NCI-H524 treated with DMSO at 0.1 percent for 48 hours (cell line): ENCODE results near the gene NR2C2.
"Not testable (repeated sequence)": the region's sequence is repeated elsewhere in the genome, so short reads cannot be mapped to it uniquely, and the experiment has no call there.

Source experiments
- DNase-seq: peaks from one replicate; lab custom pipeline; 2025; lab: John Stamatoyannopoulos, UW

Gene NR2C2

GRCh38 chr3:14947100-14947885 lies at the start of gene NR2C2:
NR2C2 (plus strand) TSS chr3:14947583; CDS start chr3:15003915, 56,332 bp downstream.
- DNase-seq = no peak

GRCh38 chr3:14898929-14899328 lies 48.5 kb upstream of the NR2C2 start:
- no peak for DNase-seq

GRCh38 chr3:14899993-14900618 lies 47.3 kb upstream of the NR2C2 start:
- no peak for DNase-seq

- no peak for DNase-seq
Observed at GRCh38 chr3:14900881-14901873, 46.2 kb upstream of the NR2C2 start.

GRCh38 chr3:14902719-14903118 lies 44.7 kb upstream of the NR2C2 start:
- no peak for DNase-seq

- DNase-seq = not testable (repeated sequence)
Observed at GRCh38 chr3:14903501-14903900, 43.9 kb upstream of the NR2C2 start.

- no peak for DNase-seq
Observed at GRCh38 chr3:14905055-14905657, 42.2 kb upstream of the NR2C2 start.

GRCh38 chr3:14906355-14906971 lies 40.9 kb upstream of the NR2C2 start:
- no peak for DNase-seq

GRCh38 chr3:14907043-14907966 lies 40.1 kb upstream of the NR2C2 start:
- DNase-seq = no peak

GRCh38 chr3:14909250-14909649 lies 38.1 kb upstream of the NR2C2 start:
- no peak for DNase-seq

- no peak for DNase-seq
Observed at GRCh38 chr3:14911651-14912050, 35.7 kb upstream of the NR2C2 start.

GRCh38 chr3:14913071-14913925 lies 34.1 kb upstream of the NR2C2 start:
- DNase-seq = no peak

- DNase-seq = no peak
Observed at GRCh38 chr3:14913926-14914778, 33.2 kb upstream of the NR2C2 start.

- no peak for DNase-seq
Observed at GRCh38 chr3:14914779-14915117, 32.6 kb upstream of the NR2C2 start.

GRCh38 chr3:14915636-14916222 lies 31.7 kb upstream of the NR2C2 start:
- no peak for DNase-seq

GRCh38 chr3:14918356-14918860 lies 29.0 kb upstream of the NR2C2 start:
- no peak for DNase-seq

- no peak for DNase-seq
Observed at GRCh38 chr3:14920536-14920935, 26.8 kb upstream of the NR2C2 start.

- DNase-seq = no peak
Observed at GRCh38 chr3:14921034-14921616, 26.3 kb upstream of the NR2C2 start.
